GM12865 (cell line): ENCODE results near the gene RASSF4.

Experiments
- DNase-seq: peaks from one replicate; pipeline ENCODE4 v3.0.0; 2010; ENCODE audit warnings: low read depth
- H3K4me3 ChIP-seq: 2 replicates; pipeline ENCODE4 v1.5.1; 2011; ENCODE audit warnings: mild to moderate bottlenecking, low read depth, low read length, control low read depth
- CTCF ChIP-seq: IDR thresholded peaks from 2 replicates; pipeline ENCODE4 v1.5.1; 2011; ENCODE audit warnings: low read length, control low read depth, low read depth, inconsistent platforms; ENCODE audit not compliant: insufficient read depth; ENCODE audit errors: missing control alignments

Gene RASSF4

GRCh38 chr10:44948642-44949041 is 11.0 kb upstream of the RASSF4 start:
- H3K4me3 ChIP-seq, result no peak overlapping the region
- TF ChIP-seq CTCF, result no peak
- no peak for DNase-seq

GRCh38 chr10:44949127-44949802 is 10.3 kb upstream of the RASSF4 start:
- no peak for DNase-seq
- no peak for TF ChIP-seq CTCF
- H3K4me3 ChIP-seq, result no peak overlapping the region

- no peak for TF ChIP-seq CTCF
- no peak overlapping the region for H3K4me3 ChIP-seq
- DNase-seq, result no peak
Observed at GRCh38 chr10:44949915-44950314, 9.7 kb upstream of the RASSF4 start.

- TF ChIP-seq CTCF, result no peak
- no peak overlapping the region for H3K4me3 ChIP-seq
- no peak for DNase-seq
Observed at GRCh38 chr10:44950326-44951225, 9.0 kb upstream of the RASSF4 start.

GRCh38 chr10:44951576-44952226 is 7.9 kb upstream of the RASSF4 start:
- DNase-seq, result no peak
- TF ChIP-seq CTCF, result no peak
- no peak overlapping the region for H3K4me3 ChIP-seq

- no peak for DNase-seq
- TF ChIP-seq CTCF, result no peak
- no peak overlapping the region for H3K4me3 ChIP-seq
Observed at GRCh38 chr10:44952779-44953231, 6.8 kb upstream of the RASSF4 start.
